Astrocyte (in vitro differentiated cells and primary cell): ENCODE data around the gene ABCC8. TPM values are rescaled to one million over a fixed set of nuclear protein-coding genes. Genes with fewer than 3 reads are reported as not detected.

ENCODE experiments used
- DNase-seq: peaks from one replicate; pipeline ENCODE4 v3.0.0-alpha.2; 2010; ENCODE audit warnings: low read depth
- FAIRE-seq: peaks from 2 replicates; lab custom pipeline; 2011; peaks lifted over from hg19 to GRCh38; lab: Jason Lieb, UNC
- H2AFZ ChIP-seq: 2 replicates; pipeline ENCODE4 v1.6.0; 2012; ENCODE audit warnings: low read depth, low read length, inconsistent platforms
- H3K27ac ChIP-seq: 2 replicates; pipeline ENCODE4 v1.5.1; 2011; ENCODE audit warnings: low read depth, low read length, inconsistent platforms
- H3K27me3 ChIP-seq: 2 replicates; pipeline ENCODE4 v1.6.0; 2011; ENCODE audit warnings: low read length, inconsistent platforms; ENCODE audit not compliant: insufficient read depth
- H3K36me3 ChIP-seq: 2 replicates; pipeline ENCODE4 v1.5.1; 2011; ENCODE audit warnings: low read length, inconsistent platforms; ENCODE audit not compliant: insufficient read depth
- H3K4me1 ChIP-seq: 2 replicates; pipeline ENCODE4 v1.5.1; 2011; ENCODE audit warnings: low read length, inconsistent platforms; ENCODE audit not compliant: insufficient read depth
- H3K4me2 ChIP-seq: 2 replicates; pipeline ENCODE4 v1.6.0; 2012; ENCODE audit warnings: low read length, inconsistent platforms
- H3K4me3 ChIP-seq: 2 replicates; pipeline ENCODE4 v1.5.1; 2011; ENCODE audit warnings: low read depth, mild to moderate bottlenecking, low read length, inconsistent platforms; ENCODE audit not compliant: insufficient read depth
- H3K79me2 ChIP-seq: 2 replicates; pipeline ENCODE4 v1.6.0; 2012; ENCODE audit warnings: mild to moderate bottlenecking, low read length, inconsistent platforms; ENCODE audit not compliant: insufficient read depth
- H3K9ac ChIP-seq: 2 replicates; pipeline ENCODE4 v1.6.0; 2012; ENCODE audit warnings: mild to moderate bottlenecking, low read length, inconsistent platforms
- H3K9me3 ChIP-seq: 2 replicates; pipeline ENCODE4 v1.5.1; 2012; ENCODE audit warnings: low read depth, mild to moderate bottlenecking, low read length, inconsistent platforms; ENCODE audit not compliant: insufficient read depth
- H4K20me1 ChIP-seq: 2 replicates; pipeline ENCODE4 v1.6.0; 2012; ENCODE audit warnings: low read length, inconsistent platforms; ENCODE audit not compliant: insufficient read depth
- H3K27ac Mint-ChIP-seq: one replicate; pipeline ENCODE4 v1.8.0; 2021; ENCODE audit warnings: mild to moderate bottlenecking, mixed read lengths; ENCODE audit not compliant: unreplicated experiment
- H3K27me3 Mint-ChIP-seq: one replicate; pipeline ENCODE4 v1.8.0; 2021; ENCODE audit warnings: low read depth, mixed read lengths; ENCODE audit not compliant: unreplicated experiment
- H3K36me3 Mint-ChIP-seq: one replicate; pipeline ENCODE4 v1.8.0; 2021; ENCODE audit warnings: low read depth, mixed read lengths; ENCODE audit not compliant: unreplicated experiment
- H3K4me1 Mint-ChIP-seq: one replicate; pipeline ENCODE4 v1.8.0; 2021; ENCODE audit warnings: low read depth, mixed read lengths; ENCODE audit not compliant: unreplicated experiment
- H3K4me3 Mint-ChIP-seq: one replicate; pipeline ENCODE4 v1.8.0; 2021; ENCODE audit warnings: mild to moderate bottlenecking, moderate library complexity, mixed read lengths; ENCODE audit not compliant: unreplicated experiment
- H3K9me3 Mint-ChIP-seq: one replicate; pipeline ENCODE4 v1.8.0; 2021; ENCODE audit warnings: mild to moderate bottlenecking, mixed read lengths; ENCODE audit not compliant: unreplicated experiment
- EZH2 ChIP-seq: IDR thresholded peaks from 2 replicates; pipeline ENCODE4 v1.6.1; 2012; ENCODE audit warnings: mild to moderate bottlenecking, low read length, inconsistent platforms; ENCODE audit not compliant: insufficient read depth
- total RNA-seq: library from RNA; stranded (reverse); gene quantifications from 2 replicates; pipeline ENCODE4 v1.2.1, GENCODE V29; 2021
- TF ChIP-seq, protein P1 (sequence below): IDR thresholded peaks from 2 replicates; pipeline ENCODE4 v1.5.1; 2011; ENCODE audit warnings: low read depth, mild to moderate bottlenecking, inconsistent platforms, low read length, moderate library complexity; ENCODE audit not compliant: insufficient read depth

Gene ABCC8
- total RNA-seq, 1 donor from 2014 or later, result not detected

- Mint-ChIP-seq H3K36me3 (no peaks in the 10 kb centered on the region), H3K27me3 (peaks cover 42% of the 10 kb centered on the region), H3K9me3 (no peaks in the 10 kb centered on the region), H3K27ac (no peak overlapping the region), H3K4me1 (peaks cover 12% of the 10 kb centered on the region), H3K4me3 (no peak overlapping the region)
- H3K36me3 ChIP-seq, result no peaks in the 10 kb centered on the region
- no peaks in the 10 kb centered on the region for H4K20me1 ChIP-seq
- H3K27me3 ChIP-seq, result peaks cover 3% of the 10 kb centered on the region
- FAIRE-seq, result no peak
- no peak overlapping the region for H3K9ac ChIP-seq
- H2AFZ ChIP-seq, result no peak overlapping the region
- H3K79me2 ChIP-seq, result no peaks in the 10 kb centered on the region
- no peak overlapping the region for H3K27ac ChIP-seq
- no peaks in the 10 kb centered on the region for H3K9me3 ChIP-seq
- H3K4me2 ChIP-seq, result no peak overlapping the region
- no peak overlapping the region for H3K4me3 ChIP-seq
- TF ChIP-seq EZH2, result no peak
- TF ChIP-seq, protein P1, sequence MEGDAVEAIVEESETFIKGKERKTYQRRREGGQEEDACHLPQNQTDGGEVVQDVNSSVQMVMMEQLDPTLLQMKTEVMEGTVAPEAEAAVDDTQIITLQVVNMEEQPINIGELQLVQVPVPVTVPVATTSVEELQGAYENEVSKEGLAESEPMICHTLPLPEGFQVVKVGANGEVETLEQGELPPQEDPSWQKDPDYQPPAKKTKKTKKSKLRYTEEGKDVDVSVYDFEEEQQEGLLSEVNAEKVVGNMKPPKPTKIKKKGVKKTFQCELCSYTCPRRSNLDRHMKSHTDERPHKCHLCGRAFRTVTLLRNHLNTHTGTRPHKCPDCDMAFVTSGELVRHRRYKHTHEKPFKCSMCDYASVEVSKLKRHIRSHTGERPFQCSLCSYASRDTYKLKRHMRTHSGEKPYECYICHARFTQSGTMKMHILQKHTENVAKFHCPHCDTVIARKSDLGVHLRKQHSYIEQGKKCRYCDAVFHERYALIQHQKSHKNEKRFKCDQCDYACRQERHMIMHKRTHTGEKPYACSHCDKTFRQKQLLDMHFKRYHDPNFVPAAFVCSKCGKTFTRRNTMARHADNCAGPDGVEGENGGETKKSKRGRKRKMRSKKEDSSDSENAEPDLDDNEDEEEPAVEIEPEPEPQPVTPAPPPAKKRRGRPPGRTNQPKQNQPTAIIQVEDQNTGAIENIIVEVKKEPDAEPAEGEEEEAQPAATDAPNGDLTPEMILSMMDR, result no peak
- no peaks in the 10 kb centered on the region for H3K4me1 ChIP-seq
- DNase-seq, result no peak
Observed at GRCh38 chr11:17506314-17506713, 29.7 kb upstream of the ABCC8 start.

DNA sequence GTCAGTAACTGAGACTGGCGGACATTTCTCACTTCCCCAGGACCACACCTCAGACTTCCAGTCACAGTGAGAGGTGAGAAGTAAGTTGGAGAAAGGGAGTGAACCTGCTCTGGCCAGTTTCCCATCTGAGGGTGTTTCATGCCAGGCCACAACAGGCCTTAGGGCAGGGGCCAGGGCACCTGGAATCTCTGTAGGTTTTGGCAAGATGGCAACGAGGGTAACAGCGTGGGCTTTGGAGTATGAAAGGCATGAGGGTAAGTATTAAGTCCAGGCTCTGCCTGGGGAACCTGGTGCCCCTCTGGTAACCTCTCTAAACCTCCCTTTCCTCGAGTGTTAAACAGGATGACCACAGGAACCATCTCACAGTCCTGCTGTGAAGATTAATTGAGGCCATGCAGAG lies 28.5 kb upstream of the ABCC8 start:
- H3K36me3 ChIP-seq, result no peaks in the 10 kb centered on the region
- TF ChIP-seq, protein P1, result no peak
- TF ChIP-seq EZH2, result no peak
- no peak overlapping the region for H3K4me2 ChIP-seq
- H3K9me3 Mint-ChIP-seq, result no peaks in the 10 kb centered on the region
- H4K20me1 ChIP-seq, result no peaks in the 10 kb centered on the region
- H3K27me3 Mint-ChIP-seq, result peaks cover 44% of the 10 kb centered on the region
- H2AFZ ChIP-seq, result no peak overlapping the region
- H3K79me2 ChIP-seq, result no peaks in the 10 kb centered on the region
- no peak overlapping the region for H3K4me3 Mint-ChIP-seq
- no peaks in the 10 kb centered on the region for H3K4me1 ChIP-seq
- DNase-seq (no peak), FAIRE-seq (no peak)
- peaks cover 3% of the 10 kb centered on the region for H3K27me3 ChIP-seq
- H3K9me3 ChIP-seq, result no peaks in the 10 kb centered on the region
- no peak overlapping the region for H3K4me3 ChIP-seq
- no peak overlapping the region for H3K27ac Mint-ChIP-seq
- H3K9ac ChIP-seq, result no peak overlapping the region
- no peak overlapping the region for H3K27ac ChIP-seq
- H3K36me3 Mint-ChIP-seq, result no peaks in the 10 kb centered on the region
- peaks cover 12% of the 10 kb centered on the region for H3K4me1 Mint-ChIP-seq

DNA sequence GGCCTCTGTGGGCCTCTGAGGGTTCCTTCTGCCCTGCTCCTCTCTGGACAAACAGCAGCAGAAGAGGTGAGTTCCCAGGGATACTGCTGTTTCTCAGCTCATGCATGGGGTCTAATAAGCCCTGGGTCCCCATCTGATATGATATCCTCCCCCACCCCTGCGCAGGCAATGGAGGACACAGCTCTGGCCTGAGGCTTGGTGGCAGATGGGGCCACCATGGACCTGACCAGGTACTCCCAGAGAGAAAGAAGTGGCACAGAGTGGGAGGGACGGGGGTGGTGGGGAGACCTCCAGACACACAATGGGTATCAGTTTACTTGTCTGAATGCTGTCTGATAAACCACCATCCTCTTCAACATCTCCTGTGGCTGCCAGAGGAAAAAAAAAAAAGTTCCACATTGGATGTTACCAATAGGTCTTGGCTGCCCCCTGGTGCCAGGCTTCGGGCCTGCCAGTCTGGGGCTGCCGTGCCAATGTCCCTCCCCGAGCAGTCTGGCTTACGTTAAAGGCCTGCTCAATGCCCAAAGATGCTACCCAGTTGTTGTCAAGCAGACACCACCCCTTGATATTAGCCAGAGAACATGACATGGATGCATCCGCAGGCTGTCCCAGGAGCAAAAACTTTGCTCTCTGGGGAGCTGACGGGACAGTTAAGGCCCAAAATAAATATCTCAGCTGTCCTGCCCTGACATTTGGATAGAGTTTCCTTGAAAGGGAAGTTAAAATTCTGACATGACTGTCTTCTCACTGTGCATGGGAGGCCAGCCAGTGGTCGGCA lies 27.9 kb upstream of the ABCC8 start:
- H3K9me3 Mint-ChIP-seq, result no peaks in the 10 kb centered on the region
- H3K36me3 Mint-ChIP-seq, result no peaks in the 10 kb centered on the region
- Histone ChIP-seq H3K79me2 (no peaks in the 10 kb centered on the region), H3K27me3 (peaks cover 5% of the 10 kb centered on the region), H3K36me3 (no peaks in the 10 kb centered on the region), H3K9ac (no peak overlapping the region), H3K9me3 (no peaks in the 10 kb centered on the region), H3K4me1 (no peaks in the 10 kb centered on the region), H3K4me3 (no peak overlapping the region), H3K27ac (no peak overlapping the region), H4K20me1 (no peaks in the 10 kb centered on the region), H2AFZ (no peak overlapping the region), H3K4me2 (no peak overlapping the region)
- TF ChIP-seq EZH2, result no peak
- TF ChIP-seq, protein P1, result peak; percentile 80
- no peak overlapping the region for H3K4me3 Mint-ChIP-seq
- H3K27ac Mint-ChIP-seq, result no peak overlapping the region
- no peak for FAIRE-seq
- H3K4me1 Mint-ChIP-seq, result peaks cover 12% of the 10 kb centered on the region
- H3K27me3 Mint-ChIP-seq, result peaks cover 47% of the 10 kb centered on the region
- peak; percentile 7 for DNase-seq
